Subcutaneous abdominal adipose tissue (tissue), 5 donors: ENCODE data around the gene COL6A1.

Source experiments
- H3K27ac ChIP-seq: one replicate; pipeline ENCODE4 v1.7.0; 2013; ENCODE audit warnings: low read depth, mild to moderate bottlenecking, inconsistent platforms, low read length, moderate library complexity
- H3K27me3 ChIP-seq, 5 donors: one replicate each; pipeline ENCODE4 v1.7.0; 2013; ENCODE audit warnings: low read length in 5 of 5, inconsistent platforms in 1 of 5; ENCODE audit not compliant: control insufficient read depth in 5 of 5, insufficient read depth in 4 of 5
- H3K36me3 ChIP-seq, 5 donors: one replicate each; pipeline ENCODE4 v1.7.0; 2013; ENCODE audit warnings: low read length in 5 of 5; ENCODE audit not compliant: control insufficient read depth in 5 of 5, insufficient read depth in 5 of 5
- H3K4me1 ChIP-seq, 5 donors: one replicate each; pipeline ENCODE4 v1.7.0; 2013; ENCODE audit warnings: low read length in 5 of 5, mild to moderate bottlenecking in 3 of 5, moderate library complexity in 1 of 5; ENCODE audit not compliant: control insufficient read depth in 5 of 5, insufficient read depth in 5 of 5
- H3K4me3 ChIP-seq, 5 donors: one replicate each; pipeline ENCODE4 v1.7.0; 2013; ENCODE audit warnings: low read length in 5 of 5, low read depth in 1 of 5
- H3K9ac ChIP-seq, 5 donors: one replicate each; pipeline ENCODE4 v1.7.0; 2013; ENCODE audit warnings: low read length in 5 of 5, mild to moderate bottlenecking in 4 of 5, moderate library complexity in 3 of 5
- H3K9me3 ChIP-seq, 5 donors: one replicate each; pipeline ENCODE4 v1.7.0; 2013; ENCODE audit warnings: low read length in 5 of 5; ENCODE audit not compliant: control insufficient read depth in 5 of 5
- donor health status: healthy.
- donor health status: healthy.
- donor health status: healthy.
- donor health status: healthy.
- donor health status: healthy.

The COL6A1 gene

GRCh38 chr21:45982092-45982757 is 655 bp downstream of the COL6A1 start:
- Histone ChIP-seq H3K27me3 (peaks cover 0 to 5% (median 0%) of the 10 kb centered on the region in 5 donors), H3K4me1 (peaks cover 9 to 60% (median 50%) of the 10 kb centered on the region in 5 donors), H3K36me3 (peaks cover 0 to 34% (median 31%) of the 10 kb centered on the region in 5 donors), H3K27ac (peak overlapping the region; percentile 70), H3K4me3 (peak overlapping the region; percentile 73 to 86 (median 79)), H3K9ac (peak overlapping the region; percentile 63 to 80 (median 70)), H3K9me3 (no peaks in the 10 kb centered on the region)

DNA sequence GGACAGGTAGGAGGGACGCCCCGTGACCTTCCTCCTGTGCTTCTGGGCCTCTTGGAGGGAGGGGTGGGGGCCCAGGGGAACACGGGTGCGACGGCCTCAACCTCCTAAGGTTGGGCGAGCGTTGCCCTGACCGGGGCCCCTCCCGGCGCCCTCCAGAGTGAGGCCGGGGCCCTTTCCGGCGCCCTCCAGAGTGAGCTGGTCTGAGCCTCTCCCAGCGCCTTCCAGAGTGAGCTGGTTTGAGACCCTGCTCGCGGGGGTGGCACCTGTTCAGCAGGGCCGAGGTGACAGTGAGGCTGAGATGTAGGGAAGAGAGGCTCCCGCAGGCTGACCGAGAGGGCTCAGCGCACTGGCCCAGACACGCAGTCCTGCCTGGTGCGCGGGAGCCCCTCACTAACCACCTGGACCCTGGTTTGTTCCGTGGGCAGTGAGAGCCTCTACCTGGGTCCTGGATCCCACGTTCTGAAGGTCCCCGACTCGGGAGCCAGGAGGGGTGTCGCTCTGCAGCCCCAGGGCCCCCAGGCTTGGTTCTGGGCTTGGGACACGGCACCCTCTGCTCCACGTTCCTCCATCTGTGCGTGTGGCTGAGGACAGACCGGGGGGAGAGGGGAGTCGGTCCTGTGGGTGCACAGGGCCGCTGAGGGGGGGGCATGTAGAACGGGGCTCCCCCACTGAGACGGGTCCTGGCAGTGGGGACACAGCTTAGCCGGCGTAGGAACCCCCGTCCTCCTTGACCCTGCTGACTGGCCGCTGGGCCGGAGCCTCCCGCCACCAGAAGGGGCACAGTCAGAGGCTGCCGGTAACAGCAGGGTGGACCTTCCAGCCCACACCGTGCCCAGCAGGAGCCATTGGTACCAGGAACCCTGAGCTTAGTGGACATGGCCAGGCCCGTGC is 1.4 kb downstream of the COL6A1 start:
- Histone ChIP-seq H3K9ac (peak overlapping the region; percentile 51 to 80 (median 66)), H3K27ac (peak overlapping the region; percentile 70), H3K4me1 (peaks cover 9 to 57% (median 50%) of the 10 kb centered on the region in 5 donors), H3K27me3 (peaks cover 0 to 5% (median 0%) of the 10 kb centered on the region in 5 donors), H3K4me3 (peak overlapping the region; percentile 73 to 86 (median 79)), H3K9me3 (no peaks in the 10 kb centered on the region), H3K36me3 (peaks cover 0 to 37% (median 34%) of the 10 kb centered on the region in 5 donors)

DNA sequence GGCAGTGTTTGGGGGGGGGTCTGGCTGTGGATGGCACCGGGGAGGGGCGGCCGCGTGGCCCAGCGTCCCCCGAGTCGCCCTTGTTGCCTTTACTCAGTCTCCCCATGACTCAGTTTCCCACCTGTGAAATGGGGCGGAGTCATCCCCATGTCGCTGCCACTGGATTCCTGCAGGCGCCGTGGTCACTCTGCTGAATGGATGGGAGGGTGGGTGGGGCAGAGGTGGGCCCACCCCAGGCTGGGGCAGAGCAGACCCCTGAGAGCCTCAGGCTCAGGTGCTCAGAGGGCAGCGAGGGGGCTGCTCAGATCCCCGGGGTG is 2.0 kb downstream of the COL6A1 start:
- peaks cover 0 to 5% (median 0%) of the 10 kb centered on the region in 5 donors for H3K27me3 ChIP-seq
- no peaks in the 10 kb centered on the region for H3K9me3 ChIP-seq
- H3K4me1 ChIP-seq, result peaks cover 7 to 54% (median 51%) of the 10 kb centered on the region in 5 donors
- peaks cover 0 to 40% (median 34%) of the 10 kb centered on the region in 5 donors for H3K36me3 ChIP-seq
- peak overlapping the region; percentile 70 for H3K27ac ChIP-seq
- H3K9ac ChIP-seq, result peak overlapping the region in 3 of 5 donors; percentile 66 to 80 (median 70)
- peak overlapping the region in 4 of 5 donors; percentile 73 to 86 (median 78) for H3K4me3 ChIP-seq

DNA sequence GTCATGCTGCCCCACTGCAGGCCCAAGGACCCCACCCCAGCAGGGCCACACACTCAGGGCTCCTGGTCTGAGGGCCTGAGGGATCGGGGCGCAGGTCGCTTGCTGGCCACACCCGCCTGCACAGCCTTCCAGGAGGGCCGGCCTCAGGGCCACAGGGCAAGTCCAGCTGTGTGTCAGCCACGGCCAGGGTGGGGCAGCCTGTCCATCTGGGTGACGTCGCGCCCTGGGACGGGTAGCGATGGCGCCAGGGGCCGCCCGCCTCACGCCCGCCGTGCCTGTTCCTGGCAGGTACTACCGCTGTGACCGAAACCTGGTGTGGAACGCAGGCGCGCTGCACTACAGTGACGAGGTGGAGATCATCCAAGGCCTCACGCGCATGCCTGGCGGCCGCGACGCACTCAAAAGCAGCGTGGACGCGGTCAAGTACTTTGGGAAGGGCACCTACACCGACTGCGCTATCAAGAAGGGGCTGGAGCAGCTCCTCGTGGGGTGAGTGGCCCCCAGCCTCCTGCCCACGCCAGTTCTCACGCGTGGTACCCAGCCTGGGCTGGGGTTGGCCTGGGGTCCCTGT is 2.5 kb downstream of the COL6A1 start:
- H3K27ac ChIP-seq, result peak overlapping the region; percentile 21
- peaks cover 7 to 54% (median 53%) of the 10 kb centered on the region in 5 donors for H3K4me1 ChIP-seq
- H3K36me3 ChIP-seq, result peaks cover 0 to 44% (median 38%) of the 10 kb centered on the region in 5 donors
- peak overlapping the region in 2 of 5 donors; percentile 30 to 31 for H3K9ac ChIP-seq
- peak overlapping the region in 4 of 5 donors; percentile 7 to 79 (median 35) for H3K4me3 ChIP-seq
- H3K9me3 ChIP-seq, result no peaks in the 10 kb centered on the region
- peaks cover 0 to 5% (median 0%) of the 10 kb centered on the region in 5 donors for H3K27me3 ChIP-seq

DNA sequence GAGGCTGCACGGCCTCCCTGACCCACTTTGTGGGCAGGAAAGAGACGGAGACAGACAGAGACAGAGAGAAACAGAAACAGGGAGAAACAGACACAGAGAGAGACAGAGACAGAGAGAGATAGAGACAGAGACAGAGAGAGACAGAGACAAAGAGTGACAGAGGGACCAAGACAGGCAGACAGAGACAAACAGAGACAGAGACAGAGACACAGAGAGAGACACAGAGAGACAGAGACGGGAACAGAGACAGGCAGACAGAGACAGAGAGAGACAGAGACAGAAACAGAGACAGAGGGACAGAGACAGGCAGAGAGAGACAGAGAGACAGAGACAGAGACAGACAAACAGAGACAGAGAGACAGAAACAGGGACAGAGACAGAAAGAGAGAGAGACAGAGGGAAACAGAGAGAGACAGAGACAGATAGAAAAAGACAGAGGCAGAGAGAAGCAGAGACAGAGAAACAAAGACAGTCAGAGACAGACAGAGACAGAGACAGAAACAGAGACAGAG is 3.1 kb downstream of the COL6A1 start:
- H3K9me3 ChIP-seq, result no peaks in the 10 kb centered on the region
- peak overlapping the region in 3 of 5 donors; percentile 28 to 31 (median 30) for H3K9ac ChIP-seq
- H3K27me3 ChIP-seq, result peaks cover 0 to 3% (median 0%) of the 10 kb centered on the region in 5 donors
- peaks cover 7 to 54% (median 53%) of the 10 kb centered on the region in 5 donors for H3K4me1 ChIP-seq
- H3K27ac ChIP-seq, result peak overlapping the region; percentile 21
- peak overlapping the region in 3 of 5 donors; percentile 7 to 79 (median 57) for H3K4me3 ChIP-seq
- H3K36me3 ChIP-seq, result peaks cover 0 to 50% (median 43%) of the 10 kb centered on the region in 5 donors

DNA sequence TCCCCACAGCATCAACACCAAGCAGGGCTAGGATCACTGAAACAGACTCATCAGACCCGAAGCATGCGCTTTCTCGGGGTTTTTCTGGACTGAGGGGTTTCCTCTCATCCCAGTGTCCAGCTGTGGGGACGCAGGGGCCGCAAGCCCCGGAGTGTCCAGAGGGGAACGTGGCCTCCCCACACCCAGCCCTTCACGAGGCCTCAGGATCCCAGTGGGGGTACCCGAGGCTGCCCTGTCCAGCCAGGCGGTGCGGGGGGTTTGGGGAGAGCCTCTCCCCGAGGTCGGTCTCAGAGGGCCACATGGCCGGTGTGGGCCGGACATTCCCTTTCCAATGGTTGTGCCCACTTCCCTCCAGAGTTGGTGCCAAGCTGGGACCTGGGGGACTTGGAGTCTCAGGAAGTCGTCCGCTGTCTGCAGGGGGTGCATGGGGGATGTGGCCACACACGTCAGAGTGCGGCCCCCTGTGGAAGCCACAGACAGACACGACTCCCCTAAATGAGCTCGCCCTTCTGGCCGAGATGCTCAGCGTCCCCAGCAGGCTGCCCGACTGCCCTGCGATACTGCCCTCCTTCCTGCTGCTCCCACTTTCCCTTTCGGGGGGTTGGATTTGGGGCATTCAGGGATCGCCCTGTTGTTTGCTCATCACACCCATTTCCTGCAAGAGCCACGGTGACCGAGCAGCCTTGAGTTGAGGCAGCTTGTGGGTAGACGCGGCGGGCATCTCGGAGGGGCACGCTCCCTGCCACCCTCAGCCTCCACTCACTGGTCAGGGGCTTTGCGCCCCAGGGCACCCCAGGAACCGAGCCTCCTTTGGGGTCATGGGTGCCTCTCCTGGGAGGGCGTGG is 4.1 kb downstream of the COL6A1 start:
- Histone ChIP-seq H3K27me3 (no peaks in the 10 kb centered on the region), H3K9ac (no peak overlapping the region), H3K27ac (peak overlapping the region; percentile 21), H3K9me3 (no peaks in the 10 kb centered on the region), H3K36me3 (peaks cover 0 to 60% (median 52%) of the 10 kb centered on the region in 5 donors), H3K4me3 (peak overlapping the region in 2 of 5 donors; percentile 5 to 7), H3K4me1 (peaks cover 6 to 53% (median 50%) of the 10 kb centered on the region in 5 donors)

- Histone ChIP-seq H3K36me3 (peaks cover 0 to 66% (median 56%) of the 10 kb centered on the region in 5 donors), H3K27ac (no peak overlapping the region), H3K9me3 (no peaks in the 10 kb centered on the region), H3K4me1 (peaks cover 0 to 48% (median 44%) of the 10 kb centered on the region in 5 donors), H3K4me3 (no peak overlapping the region), H3K9ac (no peak overlapping the region), H3K27me3 (no peaks in the 10 kb centered on the region)
These were observed 4.9 kb downstream of the COL6A1 start for GRCh38 chr21:45986316-45987051.

GRCh38 chr21:45987121-45987711 is 5.6 kb downstream of the COL6A1 start:
- H3K4me3 ChIP-seq, result no peak overlapping the region
- H3K9me3 ChIP-seq, result no peaks in the 10 kb centered on the region
- peaks cover 0 to 49% (median 44%) of the 10 kb centered on the region in 5 donors for H3K4me1 ChIP-seq
- H3K9ac ChIP-seq, result peak overlapping the region in 1 of 5 donors; percentile 23
- peaks cover 0 to 72% (median 64%) of the 10 kb centered on the region in 5 donors for H3K36me3 ChIP-seq
- H3K27me3 ChIP-seq, result no peaks in the 10 kb centered on the region
- no peak overlapping the region for H3K27ac ChIP-seq
